Activated B cell treated with CpG ODN at 0.5 μM for 24 hours (primary cell): Measurements from ENCODE around the gene RASGRP3. TPM values are rescaled to one million over a fixed set of nuclear protein-coding genes. Genes with fewer than 3 reads are reported as not detected.

ENCODE experiments used
- ATAC-seq: fragments of 200-7000 bp; cut with Tn5 transposase; one replicate; pipeline ENCODE4 v1.10.0; 2021; ENCODE audit warnings: low read depth, mild to moderate bottlenecking, moderate library complexity
- CTCF ChIA-PET: fragments of 350-600 bp; sonication (Branson Sonifier 250); formaldehyde crosslinking; loops from one replicate; lab custom pipeline; 2021; ENCODE audit warnings: antibody characterized with exemption; lab: Charles Lee
- POLR2A ChIA-PET: fragments of 350-600 bp; sonication (Branson Sonifier 250); formaldehyde crosslinking; loops from one replicate; lab custom pipeline; 2021; ENCODE audit warnings: antibody characterized with exemption; lab: Charles Lee
- DNase-seq: peaks from one replicate; pipeline ENCODE4 v3.0.0; 2022
- H3K27ac Mint-ChIP-seq: one replicate; pipeline ENCODE4 v1.8.0; 2020; ENCODE audit warnings: mixed read lengths
- H3K27me3 Mint-ChIP-seq: one replicate; pipeline ENCODE4 v1.8.0; 2021; ENCODE audit warnings: mixed read lengths
- H3K36me3 Mint-ChIP-seq: one replicate; pipeline ENCODE4 v1.8.0; 2021; ENCODE audit warnings: low read depth, mixed read lengths
- H3K4me1 Mint-ChIP-seq: one replicate; pipeline ENCODE4 v1.8.0; 2021; ENCODE audit warnings: mixed read lengths
- H3K4me3 Mint-ChIP-seq: one replicate; pipeline ENCODE4 v1.8.0; 2020; ENCODE audit warnings: mild to moderate bottlenecking, mixed read lengths
- H3K9me3 Mint-ChIP-seq: one replicate; pipeline ENCODE4 v1.8.0; 2020; ENCODE audit warnings: mixed read lengths
- CTCF ChIP-seq: fragments of 200-600 bp; IDR thresholded peaks from one replicate; pipeline ENCODE4 v1.8.0; 2022; ENCODE audit warnings: antibody characterized with exemption, mild to moderate bottlenecking
- intact Hi-C: fragments of 100-400 bp; cut with micrococcal nuclease; formaldehyde crosslinking; loops from one replicate; pipeline ENCODE4 v1.15.1; 2024
- total RNA-seq: library from RNA; stranded (reverse); gene quantifications from 2 replicates; pipeline ENCODE4 v1.2.3, GENCODE V29; 2022

The RASGRP3 gene
- total RNA-seq, 1 donor from 2014 or later, result 205 TPM

- POLR2A ChIA-PET, result no interaction called here
- no peaks in the 10 kb centered on the region for H3K9me3 Mint-ChIP-seq
- TF ChIP-seq CTCF, result no peak
- ATAC-seq, result no peak
- no peak overlapping the region for H3K27ac Mint-ChIP-seq
- H3K4me3 Mint-ChIP-seq, result no peak overlapping the region
- peaks cover 9% of the 10 kb centered on the region for H3K36me3 Mint-ChIP-seq
- H3K4me1 Mint-ChIP-seq, result peaks cover 23% of the 10 kb centered on the region
- intact Hi-C loops, result no loop called here
- DNase-seq, result no peak
- CTCF ChIA-PET, result no interaction called here
- no peaks in the 10 kb centered on the region for H3K27me3 Mint-ChIP-seq
These were observed 125.9 kb downstream of the RASGRP3 start for GRCh38 chr2:33602201-33602830.

- DNase-seq, result no peak
- intact Hi-C loops, result no loop called here
These were observed 127.0 kb downstream of the RASGRP3 start for GRCh38 chr2:33603416-33603815.

GRCh38 chr2:33605056-33605455, 128.6 kb downstream of the RASGRP3 start:
- TF ChIP-seq CTCF, result no peak
- ATAC-seq (no peak), DNase-seq (no peak)
- Mint-ChIP-seq H3K27me3 (no peaks in the 10 kb centered on the region), H3K4me1 (no peaks in the 10 kb centered on the region), H3K9me3 (no peaks in the 10 kb centered on the region), H3K36me3 (no peaks in the 10 kb centered on the region), H3K4me3 (no peak overlapping the region), H3K27ac (no peak overlapping the region)
- CTCF ChIA-PET, result no interaction called here
- POLR2A ChIA-PET, result no interaction called here
- intact Hi-C loops, result no loop called here

More at GRCh38 chr2:33603416-33603815, 127.0 kb downstream of the RASGRP3 start:
- CTCF ChIA-PET, result no interaction called here
- no peak for TF ChIP-seq CTCF
- POLR2A ChIA-PET, result no interaction called here
- no peaks in the 10 kb centered on the region for H3K9me3 Mint-ChIP-seq
- ATAC-seq, result no peak
- no peaks in the 10 kb centered on the region for H3K27me3 Mint-ChIP-seq
- H3K27ac Mint-ChIP-seq, result no peak overlapping the region
- peaks cover 8% of the 10 kb centered on the region for H3K36me3 Mint-ChIP-seq
- H3K4me1 Mint-ChIP-seq, result peaks cover 14% of the 10 kb centered on the region
- no peak overlapping the region for H3K4me3 Mint-ChIP-seq

GRCh38 chr2:33606100-33606499, 129.7 kb downstream of the RASGRP3 start:
- TF ChIP-seq CTCF, result no peak
- DNase-seq (no peak), ATAC-seq (no peak)
- intact Hi-C loops, result no loop called here
- no peak overlapping the region for H3K27ac Mint-ChIP-seq
- H3K4me3 Mint-ChIP-seq, result no peak overlapping the region
- no peaks in the 10 kb centered on the region for H3K4me1 Mint-ChIP-seq
- CTCF ChIA-PET, result no interaction called here
- no peaks in the 10 kb centered on the region for H3K9me3 Mint-ChIP-seq
- H3K27me3 Mint-ChIP-seq, result no peaks in the 10 kb centered on the region
- no peaks in the 10 kb centered on the region for H3K36me3 Mint-ChIP-seq
- POLR2A ChIA-PET, result no interaction called here

GRCh38 chr2:33606622-33607021, 130.2 kb downstream of the RASGRP3 start:
- DNase-seq (no peak), ATAC-seq (no peak)
- H3K4me3 Mint-ChIP-seq, result no peak overlapping the region
- CTCF ChIA-PET, result no interaction called here
- H3K4me1 Mint-ChIP-seq, result no peaks in the 10 kb centered on the region
- H3K27me3 Mint-ChIP-seq, result no peaks in the 10 kb centered on the region
- H3K36me3 Mint-ChIP-seq, result no peaks in the 10 kb centered on the region
- TF ChIP-seq CTCF, result no peak
- intact Hi-C loops, result no loop called here
- POLR2A ChIA-PET, result no interaction called here
- no peaks in the 10 kb centered on the region for H3K9me3 Mint-ChIP-seq
- no peak overlapping the region for H3K27ac Mint-ChIP-seq
